Stimulated activated CD8-positive, alpha-beta memory T cell treated with anti-CD3 and anti-CD28 coated beads, Interleukin-15, amount 100 ng/mL, for 1 hour (primary cell): ENCODE data around the gene ICAM5.
"Not testable (repeated sequence)": the region's sequence is repeated elsewhere in the genome, so short reads cannot be mapped to it uniquely, and the experiment has no call there.

Source experiments
- DNase-seq: peaks from one replicate; pipeline ENCODE4 v3.0.0-alpha.2; 2020; ENCODE audit warnings: low read depth

ICAM5 gene, protein sequence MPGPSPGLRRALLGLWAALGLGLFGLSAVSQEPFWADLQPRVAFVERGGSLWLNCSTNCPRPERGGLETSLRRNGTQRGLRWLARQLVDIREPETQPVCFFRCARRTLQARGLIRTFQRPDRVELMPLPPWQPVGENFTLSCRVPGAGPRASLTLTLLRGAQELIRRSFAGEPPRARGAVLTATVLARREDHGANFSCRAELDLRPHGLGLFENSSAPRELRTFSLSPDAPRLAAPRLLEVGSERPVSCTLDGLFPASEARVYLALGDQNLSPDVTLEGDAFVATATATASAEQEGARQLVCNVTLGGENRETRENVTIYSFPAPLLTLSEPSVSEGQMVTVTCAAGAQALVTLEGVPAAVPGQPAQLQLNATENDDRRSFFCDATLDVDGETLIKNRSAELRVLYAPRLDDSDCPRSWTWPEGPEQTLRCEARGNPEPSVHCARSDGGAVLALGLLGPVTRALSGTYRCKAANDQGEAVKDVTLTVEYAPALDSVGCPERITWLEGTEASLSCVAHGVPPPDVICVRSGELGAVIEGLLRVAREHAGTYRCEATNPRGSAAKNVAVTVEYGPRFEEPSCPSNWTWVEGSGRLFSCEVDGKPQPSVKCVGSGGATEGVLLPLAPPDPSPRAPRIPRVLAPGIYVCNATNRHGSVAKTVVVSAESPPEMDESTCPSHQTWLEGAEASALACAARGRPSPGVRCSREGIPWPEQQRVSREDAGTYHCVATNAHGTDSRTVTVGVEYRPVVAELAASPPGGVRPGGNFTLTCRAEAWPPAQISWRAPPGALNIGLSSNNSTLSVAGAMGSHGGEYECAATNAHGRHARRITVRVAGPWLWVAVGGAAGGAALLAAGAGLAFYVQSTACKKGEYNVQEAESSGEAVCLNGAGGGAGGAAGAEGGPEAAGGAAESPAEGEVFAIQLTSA

DNA sequence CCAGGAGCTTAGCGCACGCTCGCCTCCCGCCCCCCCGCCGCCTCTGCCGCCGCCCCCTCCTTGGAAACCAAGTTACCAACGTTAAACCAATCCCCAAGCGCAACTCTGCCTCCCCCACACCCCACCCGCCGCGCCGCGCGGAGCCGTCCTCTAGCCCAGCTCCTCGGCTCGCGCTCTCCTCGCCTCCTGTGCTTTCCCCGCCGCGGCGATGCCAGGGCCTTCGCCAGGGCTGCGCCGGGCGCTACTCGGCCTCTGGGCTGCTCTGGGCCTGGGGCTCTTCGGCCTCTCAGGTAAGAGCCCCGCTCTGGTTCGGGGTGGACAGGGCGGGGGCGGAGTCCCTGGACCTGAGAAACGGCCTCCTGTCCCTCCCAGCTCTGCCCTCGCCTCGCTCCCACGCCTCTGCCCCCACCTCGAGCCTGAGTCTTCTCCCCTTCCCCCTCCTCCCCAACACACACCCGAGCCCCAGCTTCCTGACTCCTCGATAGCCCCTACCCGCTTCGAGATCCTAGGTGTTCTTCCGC, at the start of gene ICAM5:
TSS of gene ICAM5 (plus strand) at position 117 of the 521 bp plus-strand sequence. CDS start at position 209, 92 bp downstream.
- DNase-seq = no peak

DNA sequence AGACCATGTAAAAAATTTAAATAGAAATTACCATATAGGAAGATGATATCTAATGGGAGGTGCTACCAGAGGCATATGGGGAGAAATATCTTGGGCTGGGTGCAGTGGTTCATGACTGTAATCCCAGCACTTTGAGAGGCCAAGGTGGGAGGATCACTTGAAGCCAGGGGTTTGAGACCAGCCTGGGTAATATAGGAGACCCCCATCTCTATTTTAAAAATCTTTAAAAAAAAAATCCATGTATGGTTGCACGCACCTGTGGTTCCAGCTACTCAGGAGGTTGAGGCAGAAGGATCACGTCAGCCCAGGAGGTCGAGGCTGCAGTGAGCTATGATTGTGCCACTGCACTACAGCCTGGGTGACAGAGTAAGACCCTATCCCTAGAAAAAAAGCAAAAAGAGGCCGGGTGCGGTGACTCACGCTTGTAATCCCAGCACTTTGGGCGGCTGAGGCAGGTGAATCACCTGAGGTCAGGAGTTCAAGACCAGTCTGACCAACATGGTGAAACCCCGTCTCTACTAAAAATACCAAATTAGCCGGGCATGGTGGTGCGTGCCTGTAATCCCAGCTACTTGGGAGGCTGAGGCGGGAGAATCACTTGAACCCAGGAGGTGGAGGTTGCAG, 47.8 kb upstream of the ICAM5 start:
- not testable (repeated sequence) for DNase-seq

DNA sequence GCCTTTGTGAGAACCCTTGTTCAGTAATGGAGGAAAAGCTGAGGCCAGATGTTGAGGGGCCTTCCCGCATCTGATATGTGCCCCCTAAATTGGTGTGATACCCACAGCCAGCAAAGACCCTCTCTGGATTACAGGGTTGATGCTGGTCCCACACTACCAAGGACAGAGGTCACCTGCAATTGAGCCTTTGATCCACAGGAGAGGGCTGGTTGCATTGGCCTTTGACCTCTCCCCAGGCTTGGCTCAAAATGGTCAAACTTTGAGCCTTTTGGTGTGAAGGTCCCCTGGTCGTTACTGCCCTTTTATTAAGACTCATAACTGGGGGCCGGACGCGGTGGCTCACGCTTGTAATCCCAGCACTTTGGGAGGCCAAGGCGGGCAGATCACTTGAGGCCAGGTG, 46.1 kb upstream of the ICAM5 start:
- no peak for DNase-seq

DNA sequence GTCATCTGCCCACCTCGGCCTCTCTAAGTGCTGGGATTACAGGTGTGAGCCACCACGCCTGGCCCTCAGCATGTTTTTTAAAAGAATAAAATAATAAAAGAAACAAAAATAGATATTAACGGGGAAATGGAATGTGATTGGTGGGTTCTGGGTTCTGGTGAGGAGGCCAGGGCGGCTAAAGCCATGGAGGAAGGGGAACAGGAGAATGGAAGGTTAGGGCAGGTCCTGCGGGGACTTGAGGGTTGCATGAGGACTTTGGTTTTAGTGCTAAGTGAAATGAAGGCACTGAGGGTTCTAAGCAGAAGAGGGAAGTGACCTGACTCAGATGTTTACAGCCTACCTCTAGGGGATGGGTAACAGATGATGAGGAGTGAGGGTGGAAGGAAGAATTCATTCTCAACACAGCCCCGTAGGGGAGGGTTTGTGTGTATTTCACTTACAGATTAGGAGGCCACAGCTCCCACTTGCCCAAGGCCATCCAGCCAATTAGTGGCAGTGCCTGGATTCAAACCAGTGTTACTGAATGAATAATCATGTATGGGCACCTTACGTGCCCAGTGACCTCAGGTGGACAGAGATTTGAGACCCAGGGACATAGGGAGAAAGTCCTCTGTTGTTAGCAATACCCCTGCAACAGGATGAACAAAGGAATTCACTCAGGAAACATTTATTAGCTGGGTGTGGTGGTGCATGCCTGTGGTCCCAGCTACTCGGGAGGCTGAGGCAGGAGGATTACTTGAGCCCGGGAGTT, 44.4 kb upstream of the ICAM5 start:
- DNase-seq = no peak

DNA sequence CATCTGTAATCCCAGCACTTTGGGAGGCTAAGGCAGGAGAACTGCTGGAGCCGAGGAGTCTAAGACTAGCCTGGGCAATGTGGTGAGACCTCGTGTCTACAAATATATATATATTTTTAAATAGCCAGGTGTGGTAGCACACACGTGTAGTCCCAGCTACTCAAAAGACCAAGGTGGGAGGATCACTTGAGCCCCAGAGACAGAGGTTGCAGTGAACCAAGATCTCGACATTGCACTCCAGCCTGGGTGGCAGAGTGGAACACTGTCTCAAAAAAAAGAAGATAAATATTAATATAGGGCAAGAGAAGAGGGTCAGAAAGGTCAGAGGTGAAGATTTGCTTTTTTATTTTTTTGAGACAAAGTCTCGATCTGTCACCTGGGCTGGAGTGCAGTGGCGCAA, 43.2 kb upstream of the ICAM5 start:
- no peak for DNase-seq

DNA sequence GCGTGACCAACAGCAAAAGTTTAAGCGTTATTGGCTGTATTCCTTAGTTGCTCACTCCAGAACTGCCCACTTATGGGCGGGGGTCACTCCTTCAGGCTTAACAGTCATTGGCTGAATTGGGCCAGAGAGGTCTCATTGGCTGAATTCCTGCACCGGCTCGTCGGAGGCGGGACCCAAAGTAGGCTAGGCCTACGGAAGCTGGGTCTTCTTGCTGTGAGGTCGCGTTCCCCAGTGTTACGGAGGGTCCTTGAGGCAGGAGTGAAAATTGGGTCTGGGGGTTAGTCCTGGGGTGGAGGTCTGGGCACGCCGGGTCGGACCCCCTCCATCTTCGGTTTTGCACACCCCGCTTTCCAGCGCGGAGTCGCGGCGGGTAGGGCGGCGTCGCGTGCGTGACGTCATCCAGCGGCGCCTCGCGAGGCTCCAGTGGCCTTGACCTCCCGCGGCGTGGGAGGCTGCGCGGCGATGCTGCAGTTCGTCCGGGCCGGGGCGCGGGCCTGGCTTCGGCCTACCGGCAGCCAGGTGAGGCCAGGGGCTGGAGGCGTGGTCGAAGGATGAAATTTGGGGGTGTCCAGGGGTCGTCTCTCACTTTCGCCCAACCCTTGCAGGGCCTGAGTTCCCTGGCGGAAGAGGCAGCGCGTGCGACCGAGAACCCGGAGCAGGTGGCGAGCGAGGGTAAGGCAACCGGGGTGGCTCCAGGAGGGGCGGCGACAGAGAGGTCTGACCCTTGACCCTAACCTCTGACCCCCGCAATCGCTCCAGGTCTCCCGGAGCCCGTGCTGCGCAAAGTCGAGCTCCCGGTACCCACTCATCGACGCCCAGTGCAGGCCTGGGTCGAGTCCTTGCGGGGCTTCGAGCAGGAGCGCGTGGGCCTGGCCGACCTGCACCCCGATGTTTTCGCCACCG, 37.7 kb upstream of the ICAM5 start, which contains the start of gene MRPL4:
TSS of gene MRPL4 (plus strand) at position 423 of the 903 bp plus-strand sequence. CDS start at position 463, 40 bp downstream.
- peak; percentile 91 for DNase-seq

DNA sequence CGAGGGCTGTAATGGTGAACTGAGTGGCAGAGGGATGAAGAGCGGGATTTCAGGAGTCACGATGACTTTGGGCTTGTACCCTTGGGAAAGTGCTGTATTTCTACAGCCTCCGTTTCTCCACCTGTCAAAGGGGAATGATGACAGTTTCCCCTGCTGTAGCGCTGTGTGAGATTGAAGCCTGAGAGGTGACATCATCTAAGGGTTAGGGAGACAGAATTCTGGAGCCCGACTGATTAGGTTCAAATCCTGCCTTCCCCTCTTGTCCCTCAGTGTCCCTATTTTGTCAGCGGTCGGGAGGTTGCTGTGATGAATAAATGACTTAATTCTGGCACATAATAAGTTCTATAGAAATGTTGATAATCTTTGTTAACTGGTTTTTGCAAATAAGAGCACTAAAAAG, 37.0 kb upstream of the ICAM5 start:
- no peak for DNase-seq

DNA sequence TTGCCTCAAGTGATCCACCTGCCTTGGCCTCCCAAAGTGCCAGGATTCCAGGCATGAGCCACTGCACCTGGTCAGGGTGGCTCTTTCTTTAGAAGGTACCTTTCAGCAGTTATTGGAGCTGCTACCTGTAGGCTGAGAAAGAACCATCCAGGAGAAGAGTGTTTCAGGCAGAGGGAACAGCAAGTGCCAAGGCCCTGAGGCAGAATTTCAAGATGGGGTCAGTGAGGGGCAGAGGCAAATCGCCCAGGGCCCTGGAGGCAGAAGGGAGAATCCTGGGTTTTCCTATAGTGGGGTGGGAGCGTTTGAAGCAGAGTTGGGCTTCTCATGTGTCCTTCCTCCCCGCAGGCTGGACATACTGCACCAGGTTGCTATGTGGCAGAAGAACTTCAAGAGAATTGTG, 35.5 kb upstream of the ICAM5 start:
- no peak for DNase-seq

DNA sequence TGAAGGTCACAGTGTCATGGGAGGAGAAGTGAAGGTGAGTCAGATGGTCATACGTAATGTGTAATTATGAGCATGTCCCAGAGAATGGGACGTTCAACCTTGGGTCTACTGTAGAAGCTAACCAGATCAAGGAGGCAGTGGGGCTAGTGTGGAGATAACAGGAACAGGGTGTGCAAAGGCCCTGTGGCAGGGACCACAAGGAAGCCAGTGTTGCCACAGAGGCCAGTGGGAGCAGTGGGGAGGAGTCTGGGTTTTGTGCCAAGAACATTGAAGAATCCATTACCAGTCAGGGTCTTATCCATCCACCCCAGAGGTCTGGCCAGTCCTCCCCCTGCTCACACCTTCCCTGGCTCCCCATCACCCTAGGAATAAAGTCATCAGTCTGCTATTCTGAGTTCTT, 34.4 kb upstream of the ICAM5 start:
- no peak for DNase-seq

DNA sequence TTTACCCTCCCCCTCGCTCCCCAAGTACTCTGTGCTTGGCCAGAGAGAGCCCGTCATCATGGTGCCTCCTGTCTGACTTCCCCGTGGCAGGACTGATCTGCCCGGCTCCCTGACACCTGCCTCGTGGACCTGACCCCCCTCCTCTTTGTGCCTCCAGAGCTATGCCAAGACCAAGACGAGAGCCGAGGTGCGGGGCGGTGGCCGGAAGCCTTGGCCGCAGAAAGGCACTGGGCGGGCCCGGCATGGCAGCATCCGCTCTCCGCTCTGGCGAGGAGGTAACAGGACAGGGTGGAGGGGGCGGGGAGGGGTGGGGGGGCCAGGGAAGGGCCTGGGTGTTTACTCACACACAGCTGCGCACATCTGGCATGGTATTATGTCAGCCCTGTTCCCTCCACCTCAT, 33.2 kb upstream of the ICAM5 start:
- DNase-seq = no peak

DNA sequence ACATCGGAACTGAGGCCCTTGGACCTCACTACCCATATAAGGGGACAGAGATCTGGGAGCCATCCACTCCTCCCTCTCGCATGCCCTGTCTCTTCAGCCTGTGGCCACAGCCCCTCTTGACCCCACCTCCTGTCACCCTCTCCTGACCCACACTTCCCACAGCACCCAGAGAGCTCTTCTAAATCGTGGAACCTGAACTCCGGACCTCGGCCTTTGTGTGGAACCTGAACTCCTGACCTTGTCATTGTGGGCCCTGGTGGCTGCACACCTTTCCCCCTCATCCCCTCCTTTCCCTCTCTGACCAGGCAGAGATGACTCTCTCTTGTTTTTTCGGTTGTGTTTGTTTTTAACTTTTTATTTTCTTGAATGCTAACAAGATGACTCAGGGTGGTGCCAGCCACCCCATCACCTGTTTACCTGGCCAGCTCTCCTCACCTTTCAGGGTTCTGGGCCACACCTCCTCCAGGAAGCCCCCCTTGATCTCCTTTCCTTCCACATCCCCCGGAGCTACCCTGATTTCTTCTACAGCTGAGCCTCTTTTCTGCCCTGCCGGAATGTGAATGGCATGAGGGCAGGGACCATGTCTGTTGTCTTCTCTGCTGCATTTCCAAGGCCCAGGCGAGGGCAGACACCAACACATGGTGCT, 32.7 kb upstream of the ICAM5 start:
- no peak for DNase-seq

DNA sequence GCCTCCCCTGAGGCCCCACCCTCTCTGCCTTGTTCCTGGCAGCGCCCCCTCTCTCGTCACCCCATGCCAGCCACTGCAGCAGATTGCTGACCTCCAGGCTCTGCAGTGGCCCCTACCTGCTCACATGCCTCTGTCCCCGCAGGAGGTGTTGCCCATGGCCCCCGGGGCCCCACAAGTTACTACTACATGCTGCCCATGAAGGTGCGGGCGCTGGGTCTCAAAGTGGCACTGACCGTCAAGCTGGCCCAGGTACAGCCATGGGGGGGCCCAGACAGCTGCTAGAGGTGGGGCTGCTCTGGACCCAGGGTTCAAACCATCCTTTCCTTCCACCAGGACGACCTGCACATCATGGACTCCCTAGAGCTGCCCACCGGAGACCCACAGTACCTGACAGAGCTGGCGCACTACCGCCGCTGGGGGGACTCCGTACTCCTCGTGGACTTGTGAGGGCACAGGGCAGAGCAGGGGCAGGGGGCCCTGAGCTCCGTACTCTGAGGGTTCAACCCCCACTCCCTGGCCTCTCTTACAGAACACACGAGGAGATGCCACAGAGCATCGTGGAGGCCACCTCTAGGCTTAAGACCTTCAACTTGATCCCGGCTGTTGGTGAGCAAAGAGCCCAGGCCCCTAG, 31.6 kb upstream of the ICAM5 start:
- DNase-seq = no peak

DNA sequence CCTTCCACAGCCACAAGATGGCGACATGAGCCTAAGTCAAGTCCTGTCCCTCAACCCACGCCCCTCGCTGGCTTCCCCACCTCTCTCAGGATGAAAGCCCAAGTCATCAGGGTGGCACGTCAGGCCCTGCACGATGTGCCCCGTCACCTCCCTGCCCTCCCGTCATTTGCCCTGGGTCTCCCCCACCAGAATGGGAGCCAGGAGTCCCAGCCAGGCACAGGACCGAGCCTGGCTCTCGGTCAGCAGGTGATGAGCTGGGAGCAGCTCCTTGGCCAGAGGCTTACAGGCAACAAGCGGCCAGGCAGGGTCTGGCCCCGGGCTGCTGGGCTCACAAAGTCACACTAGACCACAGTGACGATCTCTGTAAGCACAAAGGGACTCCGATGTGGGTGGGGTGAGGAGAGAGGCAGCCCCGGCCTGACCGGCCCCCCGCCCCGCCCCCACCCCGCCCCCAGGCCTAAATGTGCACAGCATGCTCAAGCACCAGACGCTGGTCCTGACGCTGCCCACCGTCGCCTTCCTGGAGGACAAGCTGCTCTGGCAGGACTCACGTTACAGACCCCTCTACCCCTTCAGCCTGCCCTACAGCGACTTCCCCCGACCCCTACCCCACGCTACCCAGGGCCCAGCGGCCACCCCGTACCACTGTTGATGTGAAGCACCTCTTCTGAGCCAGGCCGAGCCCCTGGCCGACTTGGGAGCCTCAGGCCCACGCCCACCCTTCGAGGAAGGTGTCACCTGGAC, 30.4 kb upstream of the ICAM5 start:
- peak; percentile 73 for DNase-seq

DNA sequence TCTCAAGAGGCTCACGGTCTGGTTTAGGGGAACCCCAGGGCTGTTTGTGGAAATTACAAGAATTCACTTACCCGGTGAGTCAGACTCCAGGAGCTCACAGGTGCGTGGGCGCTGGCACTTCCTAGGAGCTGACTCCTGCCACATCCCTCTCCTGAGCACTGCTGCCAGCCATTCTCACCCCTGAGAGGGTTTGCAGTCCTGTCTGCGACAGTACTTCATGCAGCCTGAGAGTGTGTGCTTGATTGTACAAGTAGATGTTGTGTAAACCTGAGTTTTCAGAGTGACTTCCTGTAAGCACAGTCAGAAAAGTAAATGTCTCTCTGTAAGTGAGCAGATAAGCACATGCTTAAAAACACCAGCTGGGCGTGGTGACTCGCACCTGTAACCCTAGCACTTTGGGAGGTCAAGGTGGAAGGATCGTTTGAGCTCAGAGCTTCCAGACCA, 29.6 kb upstream of the ICAM5 start:
- DNase-seq = no peak

DNA sequence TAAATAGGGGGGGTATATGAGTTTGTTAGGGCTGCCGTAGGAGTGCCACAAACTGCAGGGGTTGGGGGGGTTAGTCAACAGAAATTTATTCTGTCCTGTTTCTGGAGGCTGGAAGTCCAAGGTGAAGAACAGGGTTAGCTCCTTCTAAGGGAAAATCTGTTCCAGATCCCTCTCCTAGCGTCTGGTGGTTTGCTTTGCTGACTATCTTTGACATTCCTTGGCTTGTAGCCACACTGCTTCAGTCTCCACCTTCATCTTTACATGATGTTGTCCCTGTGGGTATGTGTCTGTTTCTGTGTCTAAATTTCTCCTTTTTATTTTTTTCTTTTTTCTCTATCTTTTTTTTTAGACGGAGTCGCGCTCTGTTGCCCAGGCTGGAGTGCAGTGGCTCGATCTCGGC, 27.0 kb upstream of the ICAM5 start:
- DNase-seq = no peak

DNA sequence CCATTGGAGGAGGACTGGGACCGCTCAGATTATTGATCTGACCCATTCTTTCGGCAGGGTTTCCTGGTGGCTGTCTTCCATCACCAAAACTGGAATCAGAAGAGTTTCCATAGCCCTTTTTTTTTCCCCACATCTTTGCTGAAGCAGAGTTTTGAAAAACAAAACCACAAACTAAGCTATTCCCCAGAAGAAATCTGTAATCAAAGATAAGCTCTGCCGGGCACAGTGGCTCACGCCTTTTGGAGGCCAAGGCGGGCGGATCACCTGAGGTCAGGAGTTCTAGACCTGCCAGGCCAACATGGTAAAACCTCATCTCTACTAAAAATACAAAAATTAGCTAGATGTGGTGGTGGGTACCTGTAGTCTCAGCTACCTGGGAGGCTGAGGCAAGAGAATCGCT, 23.0 kb upstream of the ICAM5 start:
- no peak for DNase-seq

DNA sequence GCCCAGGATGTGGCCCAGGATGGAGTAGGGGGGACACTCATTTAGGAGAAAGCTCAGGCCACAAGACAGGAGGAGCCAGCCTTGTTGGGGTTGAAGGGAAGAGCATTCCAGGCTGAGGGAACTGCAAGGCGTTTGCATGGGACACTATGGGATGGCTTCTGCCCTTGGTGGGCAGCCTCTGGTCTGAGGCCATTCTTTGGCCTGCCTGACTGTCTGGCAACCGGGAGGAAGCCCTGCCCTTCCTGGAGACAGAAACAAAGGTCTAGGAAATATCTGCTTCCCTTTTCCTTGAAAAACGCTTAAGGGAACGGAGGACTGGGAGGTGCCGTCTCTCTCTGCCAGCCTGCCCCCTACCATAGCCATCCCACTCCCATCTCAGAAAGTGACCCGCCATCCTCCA, 21.7 kb upstream of the ICAM5 start:
- DNase-seq = no peak

DNA sequence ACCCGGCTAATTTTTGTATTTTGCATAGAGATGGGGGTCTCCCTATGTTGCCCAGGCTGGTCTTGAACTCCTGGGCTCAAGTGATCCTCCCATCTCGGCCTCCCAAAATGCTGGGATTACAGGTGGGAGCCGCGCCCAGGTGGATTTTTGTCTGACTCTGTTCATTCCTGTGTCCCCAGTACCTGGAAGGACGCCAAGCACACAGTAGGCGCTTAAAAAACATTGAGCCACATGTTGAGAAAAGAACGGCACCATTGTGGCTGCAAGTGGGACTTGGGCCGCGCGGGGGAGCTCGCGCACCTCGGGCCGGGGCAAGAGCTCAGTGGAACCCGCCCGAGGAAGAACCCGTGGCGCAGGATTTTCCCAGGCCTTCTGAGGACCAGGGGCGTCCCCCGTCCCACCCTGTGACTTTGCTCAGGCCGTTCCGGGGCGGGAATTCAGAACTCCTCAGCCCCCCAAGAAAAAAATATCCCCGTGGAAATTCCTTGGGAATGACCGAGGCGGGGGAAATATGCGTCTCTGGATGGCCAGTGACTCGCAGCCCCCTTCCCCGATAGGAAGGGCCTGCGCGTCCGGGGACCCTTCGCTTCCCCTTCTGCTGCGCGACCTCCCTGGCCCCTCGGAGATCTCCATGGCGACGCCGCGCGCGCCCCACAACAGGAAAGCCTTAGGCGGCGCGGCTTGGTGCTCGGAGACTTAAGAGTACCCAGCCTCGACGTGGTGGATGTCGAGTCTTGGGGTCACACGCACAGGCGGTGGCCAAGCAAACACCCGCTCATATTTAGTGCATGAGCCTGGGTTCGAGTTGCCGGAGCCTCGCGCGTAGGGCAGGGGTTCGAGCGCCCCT, 20.2 kb upstream of the ICAM5 start:
- DNase-seq = peak; percentile 85
